ENCODE measurements around the gene SLC26A1.
"Not testable (repeated sequence)": the region's sequence is repeated elsewhere in the genome, so short reads cannot be mapped to it uniquely, and the experiment has no call there.

SLC26A1 gene

GRCh38 chr4:1002631-1003251, 9.5 kb upstream of the SLC26A1 start:
- H3K4me3 ChIP-seq (ENCODE audit: low read length): no peak overlapping the region
- no peak for TF ChIP-seq ZNF274 (IDR thresholded peaks at IDR 0.05; ENCODE audit: low read depth, low read length)

GRCh38 chr4:1002131-1002630, 9.0 kb upstream of the SLC26A1 start:
- H3K4me3 ChIP-seq (ENCODE audit: low read length): no peak overlapping the region
- TF ChIP-seq ZNF274 (IDR thresholded peaks at IDR 0.05; ENCODE audit: low read depth, low read length): no peak

- no peak for TF ChIP-seq ZNF274 (IDR thresholded peaks at IDR 0.05; ENCODE audit: low read depth, low read length)
- no peak overlapping the region for H3K4me3 ChIP-seq (ENCODE audit: low read length)
These were observed 8.4 kb upstream of the SLC26A1 start for GRCh38 chr4:1001561-1002130.

DNA sequence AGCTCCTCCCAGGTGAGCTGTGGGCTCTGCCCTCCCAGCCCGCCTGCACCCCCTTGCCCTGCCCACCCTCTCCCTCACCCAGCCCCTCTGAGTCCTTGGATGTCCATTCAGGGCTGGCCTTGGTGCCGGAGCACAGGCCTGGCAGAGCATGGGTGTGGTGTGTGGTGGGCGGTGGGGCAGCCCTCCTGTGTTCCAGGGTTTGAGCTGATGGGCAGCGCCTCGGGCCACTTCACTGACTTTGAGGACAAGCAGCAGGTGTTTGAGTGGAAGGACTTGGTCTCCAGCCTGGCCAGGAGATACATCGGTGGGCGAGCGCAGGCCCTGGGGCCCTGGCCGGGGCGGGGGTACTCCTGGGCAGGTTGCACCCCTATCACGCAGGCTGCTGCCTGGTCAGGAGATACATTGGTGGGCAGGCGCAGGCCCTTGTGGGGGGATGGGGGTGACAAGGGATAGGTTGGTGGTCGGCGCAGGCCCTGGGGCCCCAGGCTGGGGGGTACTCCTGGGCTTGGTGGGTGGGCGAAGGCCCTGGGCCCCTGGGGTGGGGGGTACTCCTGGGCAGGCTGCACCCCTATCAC, 7.6 kb upstream of the SLC26A1 start:
- TF ChIP-seq ZNF274 (IDR thresholded peaks at IDR 0.05; ENCODE audit: low read depth, low read length): no peak
- no peak overlapping the region for H3K4me3 ChIP-seq (ENCODE audit: low read length)

DNA sequence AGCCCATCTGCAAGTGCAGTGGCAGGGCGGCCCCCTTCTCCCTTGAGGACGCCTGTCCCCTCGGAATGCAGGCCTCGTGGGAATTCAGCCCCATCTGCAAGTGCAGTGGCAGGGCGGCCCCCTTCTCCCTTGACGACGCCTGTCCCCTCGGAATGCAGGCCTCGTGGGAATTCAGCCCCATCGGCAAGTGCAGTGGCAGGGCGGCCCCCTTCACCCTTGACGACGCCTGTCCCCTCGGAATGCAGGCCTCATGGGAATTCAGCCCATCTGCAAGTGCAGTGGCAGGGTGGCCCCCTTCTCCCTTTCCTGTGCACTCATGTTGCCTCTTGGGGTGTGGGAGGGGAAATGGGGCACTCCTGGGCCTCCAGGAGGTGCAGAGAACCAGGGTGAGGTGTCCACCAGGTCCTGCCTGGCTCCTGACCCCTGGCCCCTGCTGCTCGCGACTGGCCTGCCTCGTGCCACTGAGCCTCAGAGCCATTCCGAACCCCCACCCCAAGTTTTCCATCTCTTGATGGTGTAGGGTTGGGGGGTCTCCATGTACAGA, 6.8 kb upstream of the SLC26A1 start:
- no peak for TF ChIP-seq ZNF274 (IDR thresholded peaks at IDR 0.05; ENCODE audit: low read depth, low read length)
- H3K4me3 ChIP-seq (ENCODE audit: low read length): no peak overlapping the region

DNA sequence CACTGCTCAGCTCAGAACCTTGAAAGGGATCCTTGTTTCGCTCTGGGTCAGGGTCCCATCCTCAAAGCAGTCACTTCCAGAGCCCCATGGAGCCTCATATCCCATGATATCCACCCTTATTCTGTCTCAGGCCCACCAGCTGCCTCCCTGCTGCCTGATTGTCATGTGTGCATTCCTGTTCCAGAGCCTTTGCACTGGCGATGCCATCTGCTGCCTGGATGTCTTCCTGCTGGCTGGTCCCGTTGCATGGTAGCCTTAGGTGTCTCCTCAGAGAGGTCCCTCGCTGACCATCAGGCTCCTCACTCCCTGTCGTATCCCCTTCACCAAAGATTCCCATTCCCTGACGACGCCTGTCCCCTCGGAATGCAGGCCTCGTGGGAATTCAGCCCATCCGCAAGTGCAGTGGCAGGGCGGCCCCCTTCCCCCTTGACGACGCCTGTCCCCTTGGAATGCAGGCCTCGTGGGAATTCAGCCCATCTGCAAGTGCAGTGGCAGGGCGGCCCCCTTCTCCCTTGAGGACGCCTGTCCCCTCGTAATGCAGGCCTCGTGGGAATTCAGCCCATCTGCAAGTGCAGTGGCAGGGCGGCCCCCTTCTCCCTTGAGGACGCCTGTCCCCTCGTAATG, 6.1 kb upstream of the SLC26A1 start:
- H3K4me3 ChIP-seq (ENCODE audit: low read length): not testable (repeated sequence)

DNA sequence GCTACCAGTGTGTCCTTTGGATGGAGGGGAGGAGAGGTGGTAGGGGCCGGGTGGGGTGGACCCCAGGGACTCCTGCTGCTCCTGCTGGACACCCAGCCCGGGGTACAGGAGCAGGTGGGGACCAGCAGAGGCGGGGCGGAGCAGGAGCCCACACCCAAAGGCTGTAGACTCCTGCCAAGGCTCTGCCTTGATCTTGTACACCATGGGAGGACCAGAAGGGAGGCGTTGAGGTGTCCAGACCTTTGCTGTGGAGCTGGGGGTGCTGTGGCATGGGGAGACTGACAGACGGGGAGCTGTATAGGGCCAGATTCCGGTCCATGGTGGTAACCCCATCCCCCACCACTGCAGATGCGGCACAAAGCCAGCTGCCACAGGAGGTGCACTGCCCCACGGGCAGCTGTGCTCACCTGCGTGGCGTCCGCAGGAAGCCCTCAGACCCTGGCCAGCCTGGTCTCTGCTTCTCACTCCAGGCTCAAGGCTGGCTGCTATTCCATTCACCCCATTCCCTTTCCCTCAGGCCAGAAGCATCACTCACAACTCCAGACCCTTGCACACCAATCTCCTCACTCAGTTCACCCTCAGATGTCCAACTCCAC, 5.0 kb upstream of the SLC26A1 start:
- TF ChIP-seq ZNF274 (IDR thresholded peaks at IDR 0.05; ENCODE audit: low read depth, low read length): no peak
- H3K4me3 ChIP-seq (ENCODE audit: low read length): no peak overlapping the region

DNA sequence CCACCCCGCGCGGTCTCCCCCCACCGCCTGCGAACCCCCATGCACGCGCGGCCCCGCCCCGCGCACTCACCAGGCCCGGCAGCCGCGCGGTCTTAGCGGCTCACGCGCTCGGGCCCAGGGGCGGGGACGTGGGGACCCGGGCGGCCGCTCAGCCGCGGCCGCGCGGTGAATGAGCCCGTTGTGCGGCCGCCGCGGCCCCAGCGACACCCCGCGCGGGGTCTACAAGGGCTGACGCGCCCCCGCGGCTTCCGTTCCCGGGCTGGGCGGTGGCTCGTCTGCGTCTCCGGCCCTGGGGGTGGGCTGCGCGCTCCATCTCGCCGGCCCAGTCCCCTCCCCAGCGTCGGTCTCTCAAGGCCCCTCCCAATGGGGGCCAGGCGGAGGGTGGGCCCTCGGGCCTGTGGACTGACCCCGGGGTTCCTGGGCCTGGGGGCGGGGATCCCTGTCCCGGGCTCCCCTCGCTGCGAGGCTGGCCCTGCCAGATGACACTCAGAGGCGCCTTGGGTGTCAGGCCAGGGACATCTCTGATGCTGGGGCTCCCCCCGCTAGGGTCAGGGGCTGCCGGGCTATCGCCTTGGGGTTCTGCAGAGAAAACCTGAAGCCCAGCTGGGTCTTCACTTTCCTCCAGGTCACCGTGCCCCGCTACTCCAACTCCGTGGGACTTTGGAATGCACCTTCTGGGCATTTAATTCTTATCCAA, 4.3 kb upstream of the SLC26A1 start:
- H3K4me3 ChIP-seq (ENCODE audit: low read length): no peak overlapping the region
- no peak for TF ChIP-seq ZNF274 (IDR thresholded peaks at IDR 0.05; ENCODE audit: low read depth, low read length)

DNA sequence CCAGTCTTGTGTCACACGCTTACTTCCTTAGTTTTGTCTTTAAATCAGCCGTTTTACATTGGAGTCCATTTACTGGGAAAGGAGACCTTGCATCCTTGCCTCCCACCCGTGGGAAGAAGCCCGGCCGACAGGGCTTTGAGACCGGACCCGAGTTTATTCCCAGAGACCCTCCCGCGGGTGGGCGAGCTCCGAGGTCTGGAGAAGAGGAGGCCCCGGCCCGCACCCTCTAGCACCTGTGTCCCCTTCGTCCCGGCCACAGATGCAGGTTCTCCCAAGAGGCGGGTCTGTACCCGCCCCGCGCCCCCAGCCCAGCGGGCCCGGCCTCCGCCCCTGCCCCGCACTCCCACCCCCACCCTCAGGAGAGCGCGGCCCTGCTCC, 3.8 kb upstream of the SLC26A1 start:
- H3K4me3 ChIP-seq (ENCODE audit: low read length): no peak overlapping the region
- no peak for TF ChIP-seq ZNF274 (IDR thresholded peaks at IDR 0.05; ENCODE audit: low read depth, low read length)

- TF ChIP-seq ZNF274 (IDR thresholded peaks at IDR 0.05; ENCODE audit: low read depth, low read length): no peak
- no peak overlapping the region for H3K4me3 ChIP-seq (ENCODE audit: low read length)
These were observed 3.1 kb upstream of the SLC26A1 start for GRCh38 chr4:996030-996996.

DNA sequence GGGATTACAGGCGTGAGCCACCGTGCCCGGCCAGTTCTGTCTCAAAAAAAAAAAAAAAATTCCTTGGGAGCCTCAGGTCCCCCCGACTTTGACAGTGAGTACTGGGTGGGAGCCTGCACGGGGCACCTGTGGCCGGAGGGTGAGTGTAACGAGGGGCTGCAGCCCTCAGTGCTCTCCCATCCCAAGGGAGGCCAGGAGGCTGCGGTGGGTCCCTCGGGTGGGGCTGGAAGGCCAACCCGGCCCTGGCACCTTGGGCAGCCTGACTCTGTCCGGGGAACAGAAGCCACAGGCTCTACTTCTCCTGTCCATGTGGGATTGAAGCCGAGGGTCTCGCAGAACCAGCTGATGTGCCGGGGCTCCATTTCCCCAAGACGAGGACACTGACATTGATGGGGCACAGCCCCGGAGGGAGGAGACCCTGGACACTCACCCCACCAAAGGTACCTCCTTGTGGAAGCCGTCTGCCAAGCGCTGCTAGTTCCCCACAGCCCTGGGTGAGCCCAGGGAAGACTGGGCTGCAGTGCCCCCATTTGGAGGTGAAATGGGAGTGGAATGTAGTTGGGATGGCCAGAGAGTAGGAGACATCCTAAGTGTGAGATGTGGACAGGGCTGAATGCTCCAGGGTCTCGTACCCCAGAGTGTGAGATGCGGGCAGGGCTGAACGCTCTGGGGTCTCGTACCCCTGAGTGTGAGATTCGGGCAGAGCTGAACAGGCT, 2.3 kb upstream of the SLC26A1 start:
- no peak for TF ChIP-seq ZNF274 (IDR thresholded peaks at IDR 0.05; ENCODE audit: low read depth, low read length)
- no peak overlapping the region for H3K4me3 ChIP-seq (ENCODE audit: low read length)

Measured in GM08714 (cell line).